Measurements from ENCODE around the gene CCDC74B.
"Not testable (repeated sequence)": the region's sequence is repeated elsewhere in the genome, so short reads cannot be mapped to it uniquely, and the experiment has no call there.

The CCDC74B gene

GRCh38 chr2:130145006-130145414 is at the start of gene CCDC74B:
CCDC74B (minus strand) TSS chr2:130145112; CDS start chr2:130144996, 116 bp downstream.
- peak in 1 of 2 experiments; percentile 2 for DNase-seq (ENCODE audit: low read depth in 2 of 2)

- not testable (repeated sequence) for DNase-seq (ENCODE audit: low read depth in 2 of 2)
Observed at GRCh38 chr2:130193824-130194223, 48.9 kb upstream of the CCDC74B start.

DNA sequence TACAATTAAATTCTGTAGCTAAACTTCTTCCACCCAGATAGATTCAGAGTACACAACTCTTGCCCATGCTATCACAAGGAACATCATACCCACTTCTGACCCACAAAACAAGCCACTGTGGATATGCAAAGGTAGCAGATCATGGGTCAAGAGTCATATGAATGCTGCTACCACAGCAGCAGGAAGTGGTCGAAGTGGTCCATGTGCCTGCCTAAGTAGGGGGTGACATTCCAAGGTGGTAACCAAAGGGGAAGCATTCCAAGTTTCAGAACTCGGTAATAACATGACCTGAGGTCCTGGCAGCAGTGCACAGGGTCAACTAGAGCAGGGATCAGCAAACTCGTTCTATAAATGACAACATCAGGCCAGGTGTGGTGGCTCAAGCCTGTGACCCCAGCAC is 47.5 kb upstream of the CCDC74B start:
- not testable (repeated sequence) for DNase-seq (ENCODE audit: low read depth in 2 of 2)

- DNase-seq (ENCODE audit: low read depth in 2 of 2), result not testable (repeated sequence)
Observed at GRCh38 chr2:130191319-130191718, 46.4 kb upstream of the CCDC74B start.

GRCh38 chr2:130190237-130190636 is 45.3 kb upstream of the CCDC74B start:
- DNase-seq (ENCODE audit: low read depth in 2 of 2), result no peak

GRCh38 chr2:130188958-130189357 is 44.0 kb upstream of the CCDC74B start:
- DNase-seq (ENCODE audit: low read depth in 2 of 2), result not testable (repeated sequence)

GRCh38 chr2:130187859-130188792 is 43.2 kb upstream of the CCDC74B start:
- not testable (repeated sequence) for DNase-seq (ENCODE audit: low read depth in 2 of 2)

DNA sequence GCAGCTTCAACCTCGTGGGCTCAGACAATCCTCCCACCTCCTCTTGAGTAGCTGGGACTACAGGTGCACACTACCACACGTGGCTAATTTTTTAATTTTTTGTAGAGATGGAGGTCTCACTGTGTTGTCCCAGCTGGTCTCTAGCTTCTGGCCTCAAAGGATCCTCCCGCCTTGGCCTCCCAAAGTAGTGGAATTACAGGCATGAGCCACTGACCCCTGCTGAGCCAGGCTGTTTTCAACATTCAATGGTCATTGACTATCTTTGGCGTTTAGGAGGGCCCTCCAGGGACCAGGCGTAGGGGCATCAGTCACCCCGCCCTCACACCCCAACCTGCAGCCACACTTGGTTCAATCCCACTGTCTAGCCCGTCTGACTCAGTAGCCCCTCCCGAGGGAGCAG is 42.4 kb upstream of the CCDC74B start:
- DNase-seq (ENCODE audit: low read depth in 2 of 2), result no peak

DNA sequence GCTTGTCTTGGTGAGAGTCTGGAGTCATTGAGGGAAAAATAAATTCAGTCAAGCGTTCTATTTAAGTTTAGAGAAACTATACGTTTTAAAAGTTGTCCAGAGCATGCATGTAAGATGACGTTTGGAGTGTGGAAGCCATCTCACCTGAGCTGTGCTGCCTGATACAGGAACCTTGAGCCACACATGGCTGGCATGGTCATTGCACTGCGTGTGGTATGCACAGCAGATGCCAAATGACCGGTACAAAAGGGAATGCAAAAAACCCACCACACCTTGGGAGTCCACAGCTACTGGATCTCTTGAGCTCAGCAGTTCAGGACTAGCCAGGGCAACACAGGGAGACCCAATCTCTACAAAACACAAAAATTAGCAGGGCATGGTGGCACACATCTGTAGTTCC is 41.5 kb upstream of the CCDC74B start:
- no peak for DNase-seq (ENCODE audit: low read depth in 2 of 2)

DNA sequence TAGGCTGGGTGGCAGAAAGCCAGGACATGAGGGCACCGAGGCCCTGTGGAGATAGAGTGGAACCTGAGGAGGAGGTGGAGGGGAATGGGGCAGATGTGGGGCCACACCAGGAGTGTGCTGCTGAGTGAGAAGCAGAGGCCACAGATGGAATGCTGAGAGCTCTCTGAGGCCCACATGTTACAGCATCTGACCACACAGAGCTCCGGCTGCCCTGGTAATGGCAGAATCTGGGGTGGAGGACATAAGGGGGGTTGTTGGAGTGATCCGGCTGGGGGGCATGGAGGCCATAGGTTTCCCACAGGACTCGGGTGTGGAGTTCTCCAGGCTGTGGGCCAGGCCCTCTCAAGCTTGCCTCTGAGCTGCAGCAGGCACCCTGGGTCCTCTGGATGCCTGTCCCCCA is 41.0 kb upstream of the CCDC74B start:
- no peak for DNase-seq (ENCODE audit: low read depth in 2 of 2)

GRCh38 chr2:130185436-130185835 is 40.5 kb upstream of the CCDC74B start:
- no peak for DNase-seq (ENCODE audit: low read depth in 2 of 2)

GRCh38 chr2:130183512-130184373 is 38.8 kb upstream of the CCDC74B start:
- peak; percentile 7 to 8 for DNase-seq (ENCODE audit: low read depth in 2 of 2)

DNA sequence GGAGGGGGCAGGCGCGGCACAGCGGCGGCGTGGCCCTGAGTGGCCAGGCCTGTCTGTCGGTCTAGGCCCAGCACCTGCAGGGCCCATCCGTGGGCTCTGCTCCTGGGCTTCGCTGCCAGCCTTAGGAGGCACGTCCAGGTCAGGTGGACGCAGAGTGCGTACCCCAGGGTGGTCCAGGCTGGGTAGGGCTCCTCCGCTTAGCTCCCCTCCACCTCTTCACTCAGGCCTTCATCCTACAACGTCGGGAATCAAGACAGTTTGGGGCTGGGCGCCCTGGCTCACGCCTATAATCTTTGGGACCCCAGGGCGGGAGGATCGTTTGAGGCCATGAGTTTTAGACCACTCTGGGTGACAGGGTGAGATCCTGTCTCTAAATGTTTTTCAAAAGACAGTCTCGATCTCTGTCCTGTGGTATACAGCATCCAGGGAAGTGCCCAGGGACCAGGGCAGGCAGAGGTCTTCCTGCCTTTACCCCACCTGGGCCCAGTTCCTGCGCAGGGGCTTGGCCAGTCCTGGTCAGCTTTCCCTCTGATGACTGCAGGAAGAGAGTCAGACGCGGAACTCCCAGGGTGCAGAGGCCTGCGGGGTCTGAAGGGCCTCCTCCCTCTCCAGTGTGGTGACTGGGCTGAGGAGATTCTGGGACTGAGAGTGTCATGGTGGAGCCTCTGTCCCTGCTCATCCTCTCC is 38.1 kb upstream of the CCDC74B start:
- DNase-seq (ENCODE audit: low read depth in 2 of 2), result not testable (repeated sequence)

DNA sequence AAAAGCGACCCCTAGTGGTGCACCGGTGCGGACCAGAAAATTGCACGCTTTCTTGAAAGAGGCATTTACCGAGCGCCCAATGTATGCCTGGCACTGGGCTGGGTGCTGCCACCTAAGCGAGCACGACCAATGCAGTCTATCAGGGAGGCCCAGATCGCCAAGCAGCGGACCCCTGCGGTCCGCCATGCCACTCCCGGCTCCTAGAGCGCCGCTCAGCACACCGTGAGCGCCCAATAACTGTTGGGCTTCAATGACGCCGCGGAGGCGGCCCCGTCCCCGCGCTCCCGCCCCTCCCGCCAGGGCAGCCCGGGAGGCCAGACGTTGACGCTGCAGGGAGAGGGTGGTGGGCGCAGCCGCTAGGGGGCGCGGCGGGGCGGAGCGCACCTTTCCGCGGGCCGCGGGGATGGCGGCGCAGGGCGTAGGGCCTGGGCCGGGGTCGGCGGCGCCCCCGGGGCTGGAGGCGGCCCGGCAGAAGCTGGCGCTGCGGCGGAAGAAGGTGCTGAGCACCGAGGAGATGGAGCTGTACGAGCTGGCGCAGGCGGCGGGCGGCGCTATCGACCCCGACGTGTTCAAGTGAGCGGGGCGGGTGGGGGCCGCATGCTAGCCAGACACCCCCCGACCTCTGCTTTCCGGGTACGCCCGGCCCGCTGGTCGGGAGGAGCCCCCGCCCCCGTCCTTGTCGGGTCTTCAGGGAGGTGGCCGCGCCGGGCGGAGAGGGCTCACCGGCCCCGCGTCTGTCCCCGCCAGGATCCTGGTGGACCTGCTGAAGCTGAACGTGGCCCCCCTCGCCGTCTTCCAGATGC is 37.2 kb upstream of the CCDC74B start, which contains the start of gene MZT2B:
MZT2B (plus strand) TSS at position 383 of the 803 bp plus-strand sequence; CDS start at position 404, 21 bp downstream.
- peak; percentile 68 to 69 for DNase-seq (ENCODE audit: low read depth in 2 of 2)

GRCh38 chr2:130181325-130181879 is 36.5 kb upstream of the CCDC74B start, which contains the start of gene SMPD4:
SMPD4 (minus strand) TSS chr2:130181602; CDS start chr2:130176592, 5,010 bp downstream.
- DNase-seq (ENCODE audit: low read depth in 2 of 2), result peak; percentile 93 to 94

GRCh38 chr2:130180404-130181324 is 35.8 kb upstream of the CCDC74B start:
- DNase-seq (ENCODE audit: low read depth in 2 of 2), result not testable (repeated sequence)

DNA sequence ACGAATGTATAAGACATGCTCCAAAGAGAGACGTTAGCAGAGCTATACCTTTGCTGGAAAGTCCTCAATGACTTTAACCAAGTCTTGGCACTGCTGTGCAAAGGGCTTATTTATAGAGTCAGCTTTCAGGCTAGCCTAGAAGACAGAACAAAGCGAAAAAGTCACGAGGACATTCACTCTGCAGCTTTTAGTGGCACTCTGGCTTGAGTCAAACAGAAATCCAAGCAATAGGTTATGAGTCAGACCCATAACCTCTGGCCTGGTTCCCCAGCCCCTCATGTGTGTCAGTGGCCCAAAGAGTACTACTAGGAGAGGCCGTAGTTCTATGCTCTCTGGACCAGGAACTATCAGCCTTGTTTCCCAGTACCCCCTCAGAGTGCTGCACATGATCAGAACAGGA is 30.0 kb upstream of the CCDC74B start:
- not testable (repeated sequence) for DNase-seq (ENCODE audit: low read depth in 2 of 2)

- no peak for DNase-seq (ENCODE audit: low read depth in 2 of 2)
Observed at GRCh38 chr2:130169896-130170295, 25.0 kb upstream of the CCDC74B start.

- DNase-seq (ENCODE audit: low read depth in 2 of 2), result not testable (repeated sequence)
Observed at GRCh38 chr2:130169163-130169562, 24.3 kb upstream of the CCDC74B start.
